HG02885 (cell line): ENCODE measurements around the gene KCNQ5.

ENCODE experiments used
- ATAC-seq: cut with Tn5 transposase; IDR thresholded peaks from one replicate; pipeline ENCODE4 v1.9.1; 2021; ENCODE audit warnings: mild to moderate bottlenecking; ENCODE audit not compliant: unreplicated experiment, poor library complexity

KCNQ5 gene

GRCh38 chr6:73078908-73079610 lies 457.2 kb downstream of the KCNQ5 start:
- ATAC-seq, result no peak

GRCh38 chr6:73079611-73079955 lies 457.7 kb downstream of the KCNQ5 start:
- no peak for ATAC-seq

GRCh38 chr6:73079978-73080377 lies 458.1 kb downstream of the KCNQ5 start:
- peak; percentile 64 for ATAC-seq

GRCh38 chr6:73081955-73082354 lies 460.1 kb downstream of the KCNQ5 start:
- no peak for ATAC-seq

GRCh38 chr6:73083886-73084285 lies 462.0 kb downstream of the KCNQ5 start:
- ATAC-seq, result no peak

- ATAC-seq, result peak; percentile 75
Measured at GRCh38 chr6:73085443-73085871, 463.6 kb downstream of the KCNQ5 start.

- ATAC-seq, result no peak
Measured at GRCh38 chr6:73086726-73087125, 464.9 kb downstream of the KCNQ5 start.

- peak; percentile 79 for ATAC-seq
Measured at GRCh38 chr6:73088138-73088813, 466.4 kb downstream of the KCNQ5 start.

GRCh38 chr6:73104921-73105320 lies 483.1 kb downstream of the KCNQ5 start:
- ATAC-seq, result no peak

- no peak for ATAC-seq
Measured at GRCh38 chr6:73107016-73107415, 485.2 kb downstream of the KCNQ5 start.

GRCh38 chr6:73108949-73109348 lies 487.1 kb downstream of the KCNQ5 start:
- ATAC-seq, result no peak

- ATAC-seq, result no peak
Measured at GRCh38 chr6:73109659-73110058, 487.8 kb downstream of the KCNQ5 start.

- no peak for ATAC-seq
Measured at GRCh38 chr6:73116330-73116729, 494.5 kb downstream of the KCNQ5 start.

GRCh38 chr6:73121421-73121993 lies 499.6 kb downstream of the KCNQ5 start:
- no peak for ATAC-seq

GRCh38 chr6:73123632-73124329 lies 501.9 kb downstream of the KCNQ5 start:
- peak; percentile 83 for ATAC-seq

- ATAC-seq, result peak; percentile 94
Measured at GRCh38 chr6:73129653-73130443, 508.0 kb downstream of the KCNQ5 start.

- ATAC-seq, result no peak
Measured at GRCh38 chr6:73131706-73132105, 509.8 kb downstream of the KCNQ5 start.

- ATAC-seq, result peak; percentile 53
Measured at GRCh38 chr6:73134588-73134987, 512.7 kb downstream of the KCNQ5 start.

GRCh38 chr6:73139681-73140383 lies 518.0 kb downstream of the KCNQ5 start:
- no peak for ATAC-seq

GRCh38 chr6:73143551-73143950 lies 521.7 kb downstream of the KCNQ5 start:
- ATAC-seq, result no peak
